HG03066 (cell line): ENCODE data around the gene CCDC158.
"Not testable (repeated sequence)": the region's sequence is repeated elsewhere in the genome, so short reads cannot be mapped to it uniquely, and the experiment has no call there.

ENCODE experiments used
- ATAC-seq: cut with Tn5 transposase; IDR thresholded peaks from one replicate; pipeline ENCODE4 v1.9.1; 2021; ENCODE audit warnings: low read depth; ENCODE audit not compliant: unreplicated experiment

Gene CCDC158

DNA sequence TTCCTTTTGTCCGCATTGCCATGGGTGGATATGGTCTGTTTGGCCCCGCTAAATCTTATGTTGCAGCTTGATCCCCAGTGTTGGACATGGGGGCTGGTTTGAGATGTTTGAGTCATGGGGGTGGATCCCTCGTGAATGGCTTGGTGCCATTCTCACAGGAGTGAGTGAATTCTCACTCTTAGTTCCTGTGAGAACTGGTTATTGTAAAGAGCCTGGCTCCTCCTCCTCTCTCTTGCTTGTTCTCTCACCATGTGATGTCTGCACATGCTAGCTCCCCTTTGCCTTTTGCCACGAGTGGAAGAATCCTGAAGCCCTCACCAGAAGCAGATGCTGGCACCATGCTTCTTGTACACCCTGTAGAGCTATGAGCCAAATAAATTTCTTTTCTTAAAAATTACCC lies 137.0 kb downstream of the CCDC158 start:
- ATAC-seq = no peak

DNA sequence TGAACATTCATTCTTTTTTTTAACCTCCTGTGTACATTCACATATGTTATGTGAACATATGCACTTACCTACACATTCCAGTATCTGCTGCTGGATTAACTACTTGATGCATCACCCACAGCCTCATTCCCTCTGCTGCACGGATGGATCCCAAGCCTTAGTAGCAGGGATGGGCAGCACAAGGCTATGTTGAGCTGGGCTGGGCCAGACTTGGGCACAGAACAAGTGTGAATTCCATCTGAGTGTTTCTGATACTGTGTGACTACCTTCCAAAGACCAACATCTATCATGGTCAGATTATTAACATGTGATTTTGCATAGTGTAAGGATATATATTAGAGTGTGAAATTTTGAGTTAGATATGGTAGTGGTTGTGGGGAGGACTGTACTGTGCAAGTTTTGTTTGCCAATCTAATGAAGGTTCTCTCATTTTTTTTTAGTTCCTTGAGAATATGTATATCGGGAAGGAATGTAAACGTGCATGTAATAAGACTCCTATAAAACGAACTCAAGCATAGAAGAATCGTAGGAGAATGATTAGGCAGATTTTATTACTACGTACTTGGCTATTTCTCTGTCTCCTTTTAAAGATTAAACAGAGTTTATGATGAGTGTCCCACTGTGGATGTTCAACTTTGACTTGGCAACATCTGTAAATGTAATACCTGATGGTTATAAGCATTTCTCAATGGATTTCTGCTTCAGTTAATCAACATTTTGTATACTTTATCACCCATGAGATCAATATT lies 137.8 kb downstream of the CCDC158 start:
- ATAC-seq = no peak

DNA sequence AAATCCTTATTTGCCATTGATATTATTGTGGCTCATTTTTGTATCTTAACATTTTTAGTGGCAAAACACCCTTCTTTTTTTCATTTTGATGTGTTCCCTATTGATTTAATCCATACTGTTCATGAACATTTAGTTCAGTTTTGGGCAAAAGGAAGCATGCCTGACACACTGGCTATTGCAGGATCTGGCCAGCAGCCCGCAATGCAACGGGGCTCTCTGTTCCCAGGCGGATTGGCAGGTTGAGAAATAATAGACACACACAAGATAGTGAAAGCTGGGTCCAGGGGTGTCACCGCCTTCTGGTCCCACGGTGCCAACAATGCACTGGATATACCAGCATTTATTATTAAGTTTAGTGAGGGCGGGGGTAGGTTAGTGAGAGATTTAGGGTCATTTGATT lies 139.3 kb downstream of the CCDC158 start:
- ATAC-seq = not testable (repeated sequence)

DNA sequence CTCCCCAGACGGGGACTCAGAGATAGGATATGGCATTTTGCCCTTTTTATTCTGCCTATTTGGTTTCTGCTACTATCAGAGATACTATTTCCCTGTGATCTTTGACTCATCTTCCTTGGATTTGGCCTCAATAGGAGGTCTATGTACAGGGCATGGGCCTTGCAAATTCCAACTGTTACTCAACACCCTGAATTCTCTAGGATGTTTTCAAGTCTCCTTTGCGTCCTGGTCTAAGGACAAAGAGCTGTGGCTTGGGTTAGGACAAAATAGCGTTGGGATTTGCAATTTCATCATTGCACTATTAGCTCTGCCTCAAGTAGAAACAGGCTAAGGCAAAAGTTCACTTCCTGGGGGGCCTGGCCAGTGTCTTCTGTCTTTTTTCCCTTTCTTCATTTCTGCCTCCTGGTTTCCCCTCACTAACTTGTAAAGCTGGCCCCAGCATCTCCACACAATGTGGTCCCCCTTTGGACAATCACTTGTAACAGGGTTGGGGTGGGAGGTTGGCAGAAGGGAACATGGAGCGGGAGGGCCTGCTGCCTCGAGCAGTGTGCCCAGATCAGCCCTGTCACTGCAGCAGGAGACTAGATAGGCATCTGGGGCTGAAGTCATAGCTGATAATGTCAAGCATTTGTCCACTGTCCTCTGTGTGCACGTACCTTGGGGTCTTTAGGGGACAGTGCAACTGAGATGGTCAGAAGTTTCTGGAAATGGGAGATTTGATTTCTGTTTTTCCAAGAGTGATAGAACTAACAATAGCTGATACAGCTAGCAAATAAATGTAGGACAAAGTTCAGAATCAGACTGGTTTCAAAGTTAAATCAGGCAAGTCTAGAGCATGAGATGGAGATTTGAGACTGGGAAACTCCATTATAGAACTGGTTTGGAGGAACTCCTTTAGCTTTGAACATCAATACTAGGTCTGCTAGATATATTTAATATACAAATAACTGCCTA lies 140.2 kb downstream of the CCDC158 start:
- no peak for ATAC-seq

DNA sequence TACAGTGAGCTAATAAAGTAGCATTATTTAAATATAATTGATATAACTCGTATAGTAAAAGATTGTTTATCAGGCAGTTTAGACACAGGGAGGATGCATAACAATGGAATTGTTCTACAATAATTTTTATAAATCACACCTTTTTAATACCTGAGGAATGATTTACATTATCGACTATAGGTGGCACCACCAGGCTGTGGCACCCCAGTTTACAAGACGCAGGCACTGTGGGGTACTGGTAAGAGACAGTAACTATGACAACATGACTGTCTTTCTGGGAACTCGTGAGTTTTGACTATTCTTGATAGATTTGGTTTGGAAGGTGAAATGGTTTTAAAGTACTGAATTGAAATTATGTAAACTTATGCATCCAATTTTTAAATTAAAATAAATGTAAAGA lies 141.5 kb downstream of the CCDC158 start:
- no peak for ATAC-seq

DNA sequence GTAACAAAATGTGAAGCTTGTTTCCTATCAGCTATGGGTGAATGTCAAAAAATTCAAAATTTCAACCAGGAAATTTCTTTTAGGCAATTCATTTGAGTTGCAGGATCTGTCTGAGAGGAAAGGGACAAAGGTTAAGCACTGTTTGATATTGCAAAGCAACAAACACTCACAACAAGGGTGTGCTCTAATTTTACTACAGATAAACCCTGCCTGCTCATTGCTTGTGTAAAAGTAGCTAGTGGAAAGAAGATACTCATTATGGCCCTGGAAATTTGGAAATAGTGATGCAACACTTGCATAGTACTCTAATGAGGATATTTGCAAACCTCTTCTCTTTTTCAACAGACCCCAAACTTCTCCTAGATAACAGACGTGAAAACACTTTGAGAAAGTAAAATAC lies 142.4 kb downstream of the CCDC158 start:
- ATAC-seq = no peak

DNA sequence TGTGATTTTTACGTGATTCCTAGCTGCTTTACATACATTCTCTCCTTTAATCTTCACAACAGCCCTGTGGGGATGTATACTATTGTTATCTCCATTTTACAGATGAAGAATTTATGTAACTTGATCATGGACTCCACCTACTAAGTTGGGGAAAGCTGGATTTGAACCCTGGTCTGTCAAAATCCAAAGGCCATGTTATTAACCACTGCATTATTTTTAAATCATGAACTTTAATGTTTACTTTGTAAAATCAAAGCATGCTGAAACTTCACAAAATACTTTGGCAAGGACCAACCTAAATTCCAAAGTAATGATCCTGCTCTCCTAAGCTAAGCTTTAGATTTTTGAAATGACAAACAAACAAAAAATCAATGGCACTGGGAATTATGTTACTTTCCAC lies 143.3 kb downstream of the CCDC158 start:
- no peak for ATAC-seq

DNA sequence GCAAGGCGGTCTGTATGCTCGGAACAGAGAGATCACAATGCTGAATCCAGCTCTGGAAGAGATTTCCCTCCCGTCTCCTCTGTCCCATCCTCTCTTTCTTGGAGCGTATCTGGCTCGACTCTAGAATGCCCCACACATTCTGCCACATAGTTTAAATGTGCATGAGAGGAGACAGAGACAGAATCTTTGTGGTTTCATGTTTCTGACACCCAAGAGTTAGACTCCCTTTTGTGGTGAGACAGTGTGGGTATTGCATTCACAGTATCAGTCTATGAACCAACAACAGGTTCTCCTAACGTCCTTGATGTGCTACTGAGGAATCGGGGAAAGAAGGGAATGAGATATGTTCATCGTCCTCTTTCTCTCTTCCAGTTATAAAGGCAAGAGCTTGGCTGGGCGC lies 144.1 kb downstream of the CCDC158 start:
- ATAC-seq = no peak

DNA sequence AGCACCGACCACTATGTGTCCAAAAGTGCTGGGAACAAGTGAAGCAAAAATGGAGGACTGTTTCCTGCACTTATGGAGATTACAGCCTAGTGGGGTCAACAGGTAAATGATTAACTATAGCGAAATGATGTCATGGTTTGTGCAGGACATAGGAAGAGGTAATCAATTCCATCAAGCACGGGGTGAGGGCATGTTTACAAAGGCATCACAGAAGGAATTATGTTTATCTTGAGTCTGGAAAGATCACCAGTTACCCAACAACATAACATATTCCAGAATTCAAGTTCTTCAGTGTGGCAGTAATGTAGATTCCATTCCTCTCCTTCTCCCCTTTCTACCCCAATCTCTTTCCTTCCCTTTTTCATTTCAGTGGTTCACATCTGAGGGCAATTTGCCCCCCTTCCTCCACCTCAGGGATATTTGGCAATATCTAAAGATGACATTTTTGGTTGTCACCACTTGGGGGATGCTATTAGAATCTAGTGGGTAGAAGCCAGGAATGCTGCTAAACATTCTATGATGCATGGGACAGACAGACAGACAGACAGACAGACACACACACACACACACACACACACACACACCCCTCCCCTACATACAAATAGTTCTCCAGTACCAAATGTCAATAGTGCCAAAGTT lies 145.3 kb downstream of the CCDC158 start:
- no peak for ATAC-seq

DNA sequence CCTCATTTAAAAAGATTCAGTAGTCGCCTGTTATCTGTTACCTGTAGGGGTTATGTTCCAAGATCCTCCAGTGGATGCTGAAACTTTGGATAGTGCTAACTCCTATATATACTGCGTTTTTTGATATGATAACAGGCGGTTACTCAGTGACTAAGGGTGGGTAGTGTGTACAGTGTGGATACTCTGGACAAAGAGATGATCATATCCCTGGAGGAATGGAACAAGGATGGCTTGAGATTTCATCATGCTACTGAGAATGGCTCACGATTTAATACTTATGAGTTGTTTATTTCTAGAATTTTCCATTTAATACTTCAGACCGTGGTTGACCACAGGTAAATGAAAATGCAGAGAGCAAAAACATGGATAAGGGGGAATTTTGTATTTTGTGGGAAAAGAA lies 147.9 kb downstream of the CCDC158 start:
- ATAC-seq = no peak

DNA sequence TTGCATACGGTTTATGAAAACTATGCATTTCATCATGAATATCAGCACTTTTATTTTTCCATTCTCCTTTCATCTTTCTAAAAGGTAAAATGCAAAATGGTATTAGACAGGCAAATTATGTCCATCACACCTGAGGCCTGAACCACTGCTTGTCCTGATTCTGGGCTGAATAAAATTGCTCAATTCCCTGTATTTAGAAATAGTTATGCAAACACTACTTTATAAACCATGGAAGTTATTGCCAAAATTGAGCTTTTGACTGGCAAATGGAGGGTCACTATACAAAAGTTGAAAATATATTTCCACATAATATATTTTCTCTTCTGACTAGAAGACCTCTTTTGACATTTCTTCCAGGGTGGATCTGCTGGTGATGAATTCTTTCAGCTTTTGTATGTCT lies 148.4 kb downstream of the CCDC158 start:
- no peak for ATAC-seq

DNA sequence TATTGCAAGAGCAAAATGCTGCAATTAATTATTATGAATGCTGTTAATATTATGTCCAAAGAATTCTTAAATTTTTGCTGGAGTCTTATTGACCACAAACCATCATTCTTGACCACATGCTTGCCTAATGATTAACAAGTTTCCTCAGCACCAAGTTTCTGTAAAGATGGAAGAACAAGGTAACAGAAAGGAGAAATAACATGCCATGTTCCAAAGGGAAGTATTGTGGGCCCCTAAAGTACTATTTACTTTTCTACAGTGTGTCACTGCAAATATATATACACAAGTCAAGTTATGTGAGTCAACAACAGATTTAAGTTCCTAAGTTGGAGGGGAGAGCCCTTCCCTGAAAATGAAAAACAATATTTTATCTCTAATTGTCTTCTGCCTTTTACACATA lies 148.9 kb downstream of the CCDC158 start:
- ATAC-seq = no peak

DNA sequence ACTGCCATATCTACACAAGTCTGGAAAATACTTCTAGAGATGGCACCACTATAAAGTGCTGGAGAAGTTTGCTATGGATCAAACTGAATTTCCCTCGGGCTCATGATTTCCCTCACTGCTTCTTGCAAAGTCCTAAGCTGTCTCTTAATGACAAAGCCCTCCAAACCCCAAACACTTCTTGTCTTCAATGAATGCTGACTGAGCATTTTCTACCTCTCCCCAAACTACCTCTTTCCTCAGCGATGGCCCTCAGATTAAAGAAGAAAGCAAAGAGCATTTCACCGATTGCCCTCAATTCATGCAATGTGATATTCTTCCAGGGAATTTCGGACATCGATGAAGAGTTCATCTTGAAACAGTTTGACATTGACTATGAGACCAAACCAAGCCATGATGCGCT lies 149.7 kb downstream of the CCDC158 start:
- no peak for ATAC-seq

DNA sequence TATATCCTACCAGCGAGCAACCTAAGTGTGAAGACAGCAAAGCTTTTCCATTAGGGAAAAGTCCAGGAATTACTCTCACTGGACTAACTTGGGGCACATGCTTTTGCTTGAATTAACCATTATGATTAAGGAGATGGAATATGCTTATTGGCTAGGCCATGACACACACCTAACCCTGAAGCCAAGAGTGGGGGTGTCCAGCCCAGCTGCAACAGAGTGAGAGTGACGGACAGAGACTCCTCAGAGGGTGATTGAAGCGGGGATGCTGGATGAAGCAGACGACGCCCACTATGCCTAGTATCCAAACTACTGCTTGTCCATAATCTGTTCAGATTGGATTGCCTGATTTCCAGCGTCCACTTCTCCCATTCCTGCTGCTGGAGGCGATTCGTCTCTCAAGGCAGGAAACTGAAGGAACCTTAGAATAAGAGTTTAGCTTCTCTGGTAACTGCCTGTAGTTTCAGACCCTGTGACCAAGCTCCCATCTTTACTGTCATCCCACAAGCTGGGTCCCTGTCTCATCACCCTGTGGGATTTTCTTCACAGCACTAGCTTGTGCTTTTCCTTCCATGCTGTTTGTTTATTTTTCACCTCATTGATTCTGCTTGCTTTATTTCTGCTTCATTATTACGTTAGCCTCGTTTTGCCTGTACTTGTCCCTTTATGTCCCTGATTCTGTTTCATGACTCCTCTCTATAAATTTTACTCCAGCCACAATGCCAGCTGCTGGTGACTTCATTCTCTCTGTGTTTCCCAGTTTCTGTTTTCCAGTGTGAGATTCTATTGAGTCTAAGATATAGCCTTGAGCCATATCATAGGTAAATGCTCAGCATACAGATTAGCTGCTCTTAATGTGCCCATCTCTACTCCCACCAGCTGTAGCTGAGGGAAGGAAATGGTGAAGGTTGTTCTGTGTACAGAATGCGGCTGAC lies 150.4 kb downstream of the CCDC158 start:
- ATAC-seq = no peak

DNA sequence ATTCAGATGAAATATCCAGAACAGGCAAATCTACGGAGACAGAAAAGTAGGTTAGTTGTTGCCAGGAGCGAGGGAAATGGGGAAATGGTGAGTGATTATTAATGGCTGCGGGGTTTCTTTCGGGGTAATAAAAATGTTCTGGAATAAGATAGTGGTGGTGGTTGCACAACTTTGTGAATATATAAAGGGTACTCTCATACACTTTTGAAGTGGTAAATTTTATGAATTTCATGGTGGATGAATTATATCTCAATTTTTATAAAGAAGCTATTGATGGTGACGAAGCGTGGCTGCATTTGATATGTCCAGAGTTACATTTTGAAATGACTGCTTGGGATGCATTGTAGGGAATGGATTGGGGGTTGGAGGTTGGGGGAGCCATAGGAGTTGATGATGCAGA lies 153.1 kb downstream of the CCDC158 start:
- no peak for ATAC-seq

DNA sequence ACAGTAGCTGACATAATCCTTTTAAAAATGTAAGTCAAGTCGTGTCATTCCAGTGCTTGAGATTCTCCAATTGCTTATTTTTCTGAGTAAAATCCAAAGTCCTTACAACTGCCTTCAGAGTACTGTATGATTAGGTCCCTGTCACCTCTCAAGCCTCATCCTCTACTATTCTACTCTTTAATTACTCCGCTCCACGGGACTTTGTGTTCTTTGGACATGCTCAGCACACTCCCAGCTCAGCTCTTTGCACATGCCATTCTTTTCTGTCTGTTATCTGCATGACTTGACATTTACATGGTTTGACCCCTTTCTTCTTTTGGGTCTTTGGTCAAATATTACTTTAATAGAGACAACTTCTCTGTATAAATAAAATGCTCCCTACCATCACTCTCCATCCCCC lies 154.3 kb downstream of the CCDC158 start:
- ATAC-seq = no peak

DNA sequence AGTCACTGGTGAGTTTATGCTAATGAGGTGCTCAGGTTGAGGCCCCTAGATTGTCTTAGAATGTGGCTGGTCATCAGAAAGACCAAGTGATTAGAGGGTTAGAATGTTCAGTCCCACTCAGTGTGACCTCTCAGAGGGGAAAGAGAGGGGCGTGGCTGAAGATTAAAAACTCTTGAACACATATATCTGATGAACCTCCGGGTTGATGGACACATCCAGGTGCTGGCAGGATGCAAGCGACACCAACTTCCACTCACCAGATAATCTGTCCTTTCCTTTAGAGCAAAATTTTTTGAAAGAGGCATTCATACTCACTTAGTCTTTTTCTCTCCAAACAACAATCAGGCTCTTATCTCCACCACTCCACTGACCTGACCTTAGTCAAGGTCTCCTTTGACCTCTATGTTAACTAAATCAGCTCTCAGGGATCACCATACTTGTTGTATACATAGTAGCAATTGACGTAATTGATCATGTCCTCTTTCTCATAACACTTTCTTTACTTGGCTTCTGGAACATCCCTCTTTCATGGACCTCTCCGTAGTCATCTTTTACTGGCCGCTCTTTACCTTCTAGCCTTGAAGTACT lies 155.2 kb downstream of the CCDC158 start:
- no peak for ATAC-seq
